ENCODE data around the gene ARPC4.

ARPC4 gene

GRCh38 chr3:9750556-9751411 lies 42.1 kb upstream of the ARPC4 start:
- Histone ChIP-seq H3K9ac (peak overlapping the region; percentile 76), H3K36me3 (peaks cover 49% of the 10 kb centered on the region), H3K4me3 (peak overlapping the region; percentile 71), H3K27ac (peak overlapping the region; percentile 77), H4K20me1 (peaks cover 34% of the 10 kb centered on the region), H3K9me3 (no peaks in the 10 kb centered on the region), H3K4me1 (peaks cover 82% of the 10 kb centered on the region), H3K4me2 (peak overlapping the region; percentile 99), H3K27me3 (no peaks in the 10 kb centered on the region)
- no peak for TF ChIP-seq Cebpa-rat (IDR thresholded peaks at IDR 0.05)

DNA sequence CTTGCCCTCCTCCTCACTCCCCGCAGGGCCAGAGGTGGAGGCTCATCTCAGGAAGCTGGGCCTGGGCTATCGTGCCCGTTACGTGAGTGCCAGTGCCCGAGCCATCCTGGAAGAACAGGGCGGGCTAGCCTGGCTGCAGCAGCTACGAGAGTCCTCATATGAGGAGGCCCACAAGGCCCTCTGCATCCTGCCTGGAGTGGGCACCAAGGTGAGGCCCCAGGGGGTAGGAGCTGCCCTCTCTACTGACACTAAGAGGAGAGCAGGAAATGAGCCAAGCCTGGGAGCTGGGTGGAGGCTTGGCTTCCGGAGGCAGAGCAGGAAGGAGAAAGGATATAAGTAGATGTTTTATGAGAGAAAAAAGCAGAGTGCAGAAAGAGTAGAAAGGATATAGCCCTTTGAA lies 38.2 kb upstream of the ARPC4 start:
- Histone ChIP-seq H3K9ac (no peak overlapping the region; the same call in 1 of the 2 replicates), H3K36me3 (peaks cover 52% of the 10 kb centered on the region), H3K27me3 (no peaks in the 10 kb centered on the region), H3K4me3 (no peak overlapping the region), H3K9me3 (no peaks in the 10 kb centered on the region), H3K4me2 (peak overlapping the region; percentile 63), H3K4me1 (peaks cover 48% of the 10 kb centered on the region), H4K20me1 (no peaks in the 10 kb centered on the region), H3K27ac (peak overlapping the region; percentile 49)
- no peak for TF ChIP-seq Cebpa-rat (IDR thresholded peaks at IDR 0.05)

GRCh38 chr3:9757427-9757826 lies 35.5 kb upstream of the ARPC4 start:
- no peak overlapping the region for H3K4me2 ChIP-seq
- no peak overlapping the region for H3K27ac ChIP-seq
- no peak for TF ChIP-seq Cebpa-rat (IDR thresholded peaks at IDR 0.05)
- no peaks in the 10 kb centered on the region for H3K27me3 ChIP-seq
- peaks cover 48% of the 10 kb centered on the region for H3K36me3 ChIP-seq
- H3K4me3 ChIP-seq = no peak overlapping the region
- H3K9ac ChIP-seq = no peak overlapping the region
- H3K4me1 ChIP-seq = peaks cover 25% of the 10 kb centered on the region
- H4K20me1 ChIP-seq = no peaks in the 10 kb centered on the region
- H3K9me3 ChIP-seq = no peaks in the 10 kb centered on the region

- Histone ChIP-seq H3K4me2 (no peak overlapping the region), H3K4me1 (no peaks in the 10 kb centered on the region), H3K27me3 (no peaks in the 10 kb centered on the region), H3K9ac (no peak overlapping the region), H3K27ac (no peak overlapping the region), H4K20me1 (no peaks in the 10 kb centered on the region), H3K4me3 (no peak overlapping the region), H3K36me3 (peaks cover 38% of the 10 kb centered on the region), H3K9me3 (no peaks in the 10 kb centered on the region)
- TF ChIP-seq Cebpa-rat (IDR thresholded peaks at IDR 0.05) = no peak
These were observed 31.9 kb upstream of the ARPC4 start for GRCh38 chr3:9760779-9761505.

DNA sequence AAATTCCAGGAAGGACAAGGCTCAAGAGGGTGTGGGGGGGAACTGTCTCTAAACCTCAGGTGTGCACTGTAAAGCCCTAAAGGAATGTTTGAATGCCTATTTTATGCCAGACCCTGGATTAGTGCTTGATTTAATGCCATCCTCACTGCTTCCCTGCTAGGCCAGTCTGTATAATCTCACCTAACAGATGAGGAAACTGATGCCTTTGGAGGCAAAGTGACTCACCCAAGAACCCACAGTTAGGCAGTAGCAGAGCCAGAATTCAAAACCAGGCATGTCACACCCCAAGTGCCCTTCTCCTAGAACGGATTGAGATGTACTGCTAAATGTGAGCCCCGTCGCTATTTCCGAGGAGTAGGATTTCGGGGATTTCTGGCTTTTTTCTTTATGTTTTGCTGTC lies 31.0 kb upstream of the ARPC4 start:
- Histone ChIP-seq H4K20me1 (no peaks in the 10 kb centered on the region), H3K36me3 (peaks cover 28% of the 10 kb centered on the region), H3K9me3 (no peaks in the 10 kb centered on the region), H3K4me1 (no peaks in the 10 kb centered on the region), H3K4me2 (no peak overlapping the region), H3K4me3 (no peak overlapping the region), H3K27ac (no peak overlapping the region), H3K27me3 (no peaks in the 10 kb centered on the region), H3K9ac (no peak overlapping the region)
- TF ChIP-seq Cebpa-rat (IDR thresholded peaks at IDR 0.05) = no peak

- no peak overlapping the region for H3K27ac ChIP-seq
- no peak overlapping the region for H3K9ac ChIP-seq
- H3K9me3 ChIP-seq = no peaks in the 10 kb centered on the region
- H3K4me2 ChIP-seq = no peak overlapping the region
- H3K4me3 ChIP-seq = no peak overlapping the region
- H3K27me3 ChIP-seq = no peaks in the 10 kb centered on the region
- H3K4me1 ChIP-seq = no peaks in the 10 kb centered on the region
- TF ChIP-seq Cebpa-rat (IDR thresholded peaks at IDR 0.05) = no peak
- H4K20me1 ChIP-seq = no peaks in the 10 kb centered on the region
- peaks cover 20% of the 10 kb centered on the region for H3K36me3 ChIP-seq
These were observed 30.0 kb upstream of the ARPC4 start for GRCh38 chr3:9762871-9763270.

DNA sequence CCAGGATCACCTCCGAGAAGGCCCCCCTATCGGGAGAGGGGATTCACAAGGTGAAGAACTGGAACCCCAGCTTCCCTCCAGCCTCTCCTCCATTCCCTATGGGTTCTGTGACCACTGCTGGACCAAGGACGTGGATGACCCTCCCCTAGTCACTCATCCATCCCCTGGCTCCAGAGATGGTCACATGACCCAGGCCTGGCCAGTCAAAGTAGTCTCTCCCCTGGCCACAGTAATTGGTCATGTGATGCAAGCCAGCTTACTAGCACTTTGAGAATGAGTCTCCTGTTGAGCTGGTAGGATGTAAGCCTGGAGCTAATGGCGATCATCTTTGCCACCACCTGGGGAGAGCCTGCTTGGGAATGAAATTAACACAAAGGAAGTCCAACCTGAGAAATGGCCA lies 27.0 kb upstream of the ARPC4 start:
- Histone ChIP-seq H3K4me3 (no peak overlapping the region), H3K27ac (no peak overlapping the region), H3K4me2 (no peak overlapping the region), H3K9ac (no peak overlapping the region), H3K36me3 (peaks cover 1% of the 10 kb centered on the region; the same call in 1 of the 2 replicates), H4K20me1 (peaks cover 5% of the 10 kb centered on the region), H3K27me3 (peaks cover 25% of the 10 kb centered on the region), H3K4me1 (peaks cover 7% of the 10 kb centered on the region), H3K9me3 (no peaks in the 10 kb centered on the region)
- no peak for TF ChIP-seq Cebpa-rat (IDR thresholded peaks at IDR 0.05)

- Histone ChIP-seq H3K36me3 (no peaks in the 10 kb centered on the region; the same call in 1 of the 2 replicates), H3K4me1 (peaks cover 7% of the 10 kb centered on the region), H3K27me3 (peaks cover 25% of the 10 kb centered on the region), H3K4me2 (no peak overlapping the region), H3K27ac (no peak overlapping the region), H3K9ac (no peak overlapping the region), H3K9me3 (no peaks in the 10 kb centered on the region), H3K4me3 (no peak overlapping the region), H4K20me1 (peaks cover 5% of the 10 kb centered on the region)
- no peak for TF ChIP-seq Cebpa-rat (IDR thresholded peaks at IDR 0.05)
These were observed 25.5 kb upstream of the ARPC4 start for GRCh38 chr3:9767418-9767817.

- no peak overlapping the region for H3K27ac ChIP-seq
- H3K36me3 ChIP-seq = no peaks in the 10 kb centered on the region; the same call in 1 of the 2 replicates
- H3K4me1 ChIP-seq = peaks cover 7% of the 10 kb centered on the region
- H3K27me3 ChIP-seq = peaks cover 25% of the 10 kb centered on the region
- no peak overlapping the region for H3K4me2 ChIP-seq
- no peak overlapping the region for H3K9ac ChIP-seq
- peaks cover 5% of the 10 kb centered on the region for H4K20me1 ChIP-seq
- no peaks in the 10 kb centered on the region for H3K9me3 ChIP-seq
- H3K4me3 ChIP-seq = no peak overlapping the region
- TF ChIP-seq Cebpa-rat (IDR thresholded peaks at IDR 0.05) = no peak
These were observed 24.6 kb upstream of the ARPC4 start for GRCh38 chr3:9768141-9768775.

DNA sequence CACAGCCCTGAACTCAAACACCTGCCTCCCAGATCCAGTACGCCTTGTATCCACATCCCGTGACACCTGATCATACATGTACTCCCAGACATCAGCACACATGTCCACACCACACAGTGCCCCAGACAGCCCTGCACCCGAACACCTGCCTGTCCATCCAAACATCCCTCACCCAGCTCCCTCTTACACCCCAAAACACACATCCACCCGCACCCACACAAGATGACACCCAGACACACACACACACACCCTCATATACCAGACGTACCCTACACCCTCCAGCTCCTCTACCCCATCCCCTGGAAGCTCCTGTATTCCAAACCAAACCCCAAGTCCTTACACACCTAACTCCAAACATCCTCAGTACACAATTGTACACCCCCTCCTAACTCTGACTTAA lies 23.9 kb upstream of the ARPC4 start:
- Histone ChIP-seq H3K4me1 (peaks cover 7% of the 10 kb centered on the region), H3K27me3 (peaks cover 25% of the 10 kb centered on the region), H3K27ac (no peak overlapping the region), H4K20me1 (peaks cover 5% of the 10 kb centered on the region), H3K4me2 (no peak overlapping the region), H3K4me3 (no peak overlapping the region), H3K9ac (no peak overlapping the region), H3K36me3 (no peaks in the 10 kb centered on the region; the same call in 1 of the 2 replicates), H3K9me3 (no peaks in the 10 kb centered on the region)
- no peak for TF ChIP-seq Cebpa-rat (IDR thresholded peaks at IDR 0.05)
